ENCODE data around the gene IRF7. TPM values are rescaled to one million over a fixed set of nuclear protein-coding genes. Genes with fewer than 3 reads are reported as not detected.
"Not testable (repeated sequence)": the region's sequence is repeated elsewhere in the genome, so short reads cannot be mapped to it uniquely, and the experiment has no call there.

Gene IRF7
- total RNA-seq, 4 donors from 2014 or later: 11.3 to 39.6 (median 14.2) TPM

DNA sequence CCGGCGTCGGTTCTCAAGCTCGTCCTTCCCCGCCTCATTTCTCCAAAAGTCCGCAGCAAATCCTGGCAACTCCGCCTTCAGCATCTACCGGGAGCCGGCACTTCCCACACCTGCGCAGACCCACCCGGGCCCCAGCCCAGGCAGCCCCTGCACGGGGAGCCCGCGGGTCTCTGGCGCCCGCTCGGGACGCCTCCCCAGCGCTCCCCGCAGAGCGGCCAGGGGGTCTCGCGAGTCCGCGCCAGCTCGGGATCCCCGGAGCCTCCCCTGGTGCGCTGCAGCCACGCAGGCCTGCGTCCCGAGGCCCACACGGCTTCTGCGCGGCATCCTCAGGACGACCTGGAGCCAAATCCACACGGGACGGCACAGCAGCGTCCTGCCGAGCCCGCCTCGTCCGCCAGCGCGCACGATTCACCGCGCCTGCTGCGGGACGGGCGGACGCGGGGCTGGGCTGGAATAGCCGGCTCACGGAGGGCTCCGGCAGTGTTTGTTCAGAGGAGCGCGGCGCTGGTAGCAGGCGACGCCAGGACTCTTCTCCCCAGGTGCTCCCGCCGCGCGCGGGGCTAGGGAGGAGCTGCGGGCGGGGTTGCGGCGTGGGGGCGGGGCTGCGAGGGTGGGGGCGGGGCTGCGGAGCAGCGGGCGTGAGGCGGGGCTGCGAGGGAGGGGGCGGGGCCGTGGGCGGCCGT lies 40.3 kb downstream of the IRF7 start:
- Histone ChIP-seq H3K27me3 (no peaks in the 10 kb centered on the region), H3K36me3 (no peaks in the 10 kb centered on the region), H3K9me3 (no peaks in the 10 kb centered on the region), H3K4me3 (peak overlapping the region; percentile 64 to 94 (median 76)), H3K27ac (replicated peaks in 1 of 4) (peak overlapping the region; percentile 78 to 94 (median 90)), H3K4me1 (peaks cover 42 to 54% (median 51%) of the 10 kb centered on the region in 4 donors)
- TF ChIP-seq POLR2A (IDR thresholded peaks at IDR 0.05; ENCODE audit: low read depth): peak; percentile 44
- peak; percentile 12 to 77 for TF ChIP-seq POLR2AphosphoS5 (IDR thresholded peaks at IDR 0.05)
- peak in 1 of 3 experiments; percentile 7 for TF ChIP-seq CTCF (IDR thresholded peaks at IDR 0.05)
- TF ChIP-seq EP300 (IDR thresholded peaks at IDR 0.05): no peak
- DNase-seq (ENCODE audit: extremely low spot score): no peak
- 0% methylated on average over 5 of the region's 81 CpGs for WGBS
- intact Hi-C loops (cut with DNase I): no loop called here

- DNase-seq (ENCODE audit: extremely low spot score): no peak
- Histone ChIP-seq H3K9me3 (no peaks in the 10 kb centered on the region), H3K27ac (replicated peaks in 1 of 4) (peak overlapping the region; percentile 78 to 94 (median 90)), H3K36me3 (no peaks in the 10 kb centered on the region), H3K27me3 (no peaks in the 10 kb centered on the region), H3K4me1 (peaks cover 37 to 48% (median 44%) of the 10 kb centered on the region in 4 donors), H3K4me3 (peak overlapping the region; percentile 64 to 94 (median 76))
- TF ChIP-seq POLR2A (IDR thresholded peaks at IDR 0.05; ENCODE audit: low read depth) (no peak), EP300 (IDR thresholded peaks at IDR 0.05) (no peak), POLR2AphosphoS5 (IDR thresholded peaks at IDR 0.05) (no peak), CTCF (IDR thresholded peaks at IDR 0.05) (no peak)
- WGBS: 45% methylated on average over 19 of the region's 25 CpGs
- intact Hi-C loops (cut with DNase I): no loop called here
Measured at GRCh38 chr11:574632-575312, 41.0 kb downstream of the IRF7 start.

DNA sequence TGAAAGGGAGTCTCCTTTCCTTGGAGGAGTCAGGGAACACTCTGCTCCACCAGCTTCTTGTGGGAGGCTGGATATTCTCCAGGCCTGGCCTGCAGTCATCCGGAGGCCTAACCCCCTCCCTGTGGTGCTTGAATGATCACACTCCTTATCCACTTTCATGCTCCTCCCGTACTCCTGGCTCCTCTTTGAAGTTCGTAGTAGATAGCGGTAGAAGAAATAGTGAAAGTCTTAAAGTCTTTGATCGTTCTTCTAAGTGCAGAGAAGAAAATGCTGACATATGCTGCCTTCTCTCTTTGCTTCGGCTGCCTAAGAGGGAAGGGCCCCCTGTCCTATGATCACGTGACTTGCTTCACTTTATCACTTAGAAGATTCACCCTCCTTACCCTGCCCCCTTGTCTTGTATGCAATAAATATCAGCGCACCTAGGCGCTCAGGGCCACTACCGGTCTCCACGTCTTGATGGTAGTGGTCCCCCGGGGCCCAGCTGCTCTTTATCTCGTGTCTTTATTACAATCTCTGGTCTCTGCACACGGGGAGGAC lies 41.6 kb downstream of the IRF7 start:
- H3K36me3 ChIP-seq; DNase-seq (ENCODE audit: extremely low spot score); H3K27me3 ChIP-seq; H3K9me3 ChIP-seq; intact Hi-C loops (cut with DNase I): not testable (repeated sequence)
- WGBS: 71% methylated on average over 13 of the region's 14 CpGs
- Histone ChIP-seq H3K4me1 (peaks cover 35 to 48% (median 44%) of the 10 kb centered on the region in 4 donors), H3K27ac (replicated peaks in 1 of 4) (peak overlapping the region in 1 of 4 donors; percentile 5), H3K4me3 (peak overlapping the region in 1 of 4 donors; percentile 94)
- TF ChIP-seq POLR2AphosphoS5 (IDR thresholded peaks at IDR 0.05): peak in 1 of 2 donors; percentile 15

DNA sequence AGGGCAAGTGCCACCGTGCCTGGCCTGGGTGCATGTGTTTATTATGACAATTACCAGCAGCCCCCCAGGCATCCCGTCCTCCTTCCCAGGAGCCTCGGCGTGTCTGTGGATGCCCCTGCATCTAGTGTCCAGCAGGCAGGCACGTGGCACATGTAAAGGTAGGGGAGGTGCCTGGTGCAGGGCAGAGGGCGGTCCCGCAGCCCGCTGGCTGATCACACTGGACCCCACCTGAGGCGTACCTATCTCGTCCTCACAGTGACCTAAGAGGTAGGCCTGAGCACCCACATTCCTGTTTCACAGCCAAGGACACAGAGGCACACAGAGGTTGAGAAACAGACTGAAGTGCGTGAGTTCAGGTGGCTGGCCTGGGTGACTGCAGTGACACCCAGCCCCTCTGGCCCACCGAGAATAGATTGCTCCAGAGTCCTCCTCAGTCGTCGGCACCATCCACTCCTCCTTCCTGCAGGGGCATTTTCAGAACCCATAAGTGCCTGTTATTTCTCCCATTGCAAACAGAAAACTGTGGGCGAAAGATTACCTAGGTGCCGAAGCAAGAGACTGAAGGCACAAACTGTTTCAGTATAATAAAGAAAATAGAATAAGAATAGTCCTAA lies 42.5 kb downstream of the IRF7 start:
- peak overlapping the region in 1 of 4 donors; percentile 65 for H3K27ac ChIP-seq (replicated peaks in 1 of 4)
- H3K36me3 ChIP-seq: no peaks in the 10 kb centered on the region
- no peak for DNase-seq (ENCODE audit: extremely low spot score)
- no peaks in the 10 kb centered on the region for H3K27me3 ChIP-seq
- no peak for TF ChIP-seq POLR2A (IDR thresholded peaks at IDR 0.05; ENCODE audit: low read depth)
- no peak for TF ChIP-seq POLR2AphosphoS5 (IDR thresholded peaks at IDR 0.05)
- TF ChIP-seq CTCF (IDR thresholded peaks at IDR 0.05): no peak
- TF ChIP-seq EP300 (IDR thresholded peaks at IDR 0.05): no peak
- peaks cover 29 to 44% (median 39%) of the 10 kb centered on the region in 4 donors for H3K4me1 ChIP-seq
- intact Hi-C loops (cut with DNase I): no loop called here
- H3K4me3 ChIP-seq: no peak overlapping the region
- 93% methylated on average over 9 of the region's 16 CpGs for WGBS
- no peaks in the 10 kb centered on the region for H3K9me3 ChIP-seq

GRCh38 chr11:571802-572185 lies 44.0 kb downstream of the IRF7 start:
- no peaks in the 10 kb centered on the region for H3K9me3 ChIP-seq
- no peak overlapping the region for H3K27ac ChIP-seq (replicated peaks in 1 of 4)
- H3K27me3 ChIP-seq: no peaks in the 10 kb centered on the region
- no peaks in the 10 kb centered on the region for H3K36me3 ChIP-seq
- H3K4me1 ChIP-seq: peaks cover 21 to 40% (median 38%) of the 10 kb centered on the region in 4 donors
- no peak for TF ChIP-seq POLR2A (IDR thresholded peaks at IDR 0.05; ENCODE audit: low read depth)
- no peak for TF ChIP-seq EP300 (IDR thresholded peaks at IDR 0.05)
- TF ChIP-seq POLR2AphosphoS5 (IDR thresholded peaks at IDR 0.05): no peak
- intact Hi-C loops (cut with DNase I): no loop called here
- no peak overlapping the region for H3K4me3 ChIP-seq
- DNase-seq (ENCODE audit: extremely low spot score): no peak
- 73% methylated on average over 8 of the region's 8 CpGs for WGBS

All from esophagus muscularis mucosa (tissue), 4 donors.